Osteoblast (primary cell): ENCODE data around the gene PHF3. TPM values are rescaled to one million over a fixed set of nuclear protein-coding genes. Genes with fewer than 3 reads are reported as not detected.

ENCODE experiments used
- DNase-seq: peaks from one replicate; pipeline ENCODE4 v3.0.0; 2011; ENCODE audit warnings: low spot score, mixed read lengths; ENCODE audit not compliant: insufficient read length; ENCODE audit errors: missing footprints
- H2AFZ ChIP-seq: 2 replicates; pipeline ENCODE4 v1.6.0; 2011; ENCODE audit warnings: mild to moderate bottlenecking, low read length
- H3K27ac ChIP-seq: 2 replicates; pipeline ENCODE4 v1.5.1; 2011; ENCODE audit warnings: mild to moderate bottlenecking, low read depth, low read length, moderate library complexity
- H3K27me3 ChIP-seq: 2 replicates; pipeline ENCODE4 v1.6.0; 2012; ENCODE audit warnings: mild to moderate bottlenecking, control low read depth, inconsistent platforms, low read length, moderate library complexity; ENCODE audit not compliant: insufficient read depth
- H3K36me3 ChIP-seq: 2 replicates; pipeline ENCODE4 v1.5.1; 2011; ENCODE audit warnings: mild to moderate bottlenecking, low read length, control low read depth, moderate library complexity; ENCODE audit not compliant: insufficient read depth
- H3K4me1 ChIP-seq: 2 replicates; pipeline ENCODE4 v1.5.1; 2011; ENCODE audit warnings: mild to moderate bottlenecking, low read length, control low read depth, moderate library complexity; ENCODE audit not compliant: insufficient read depth
- H3K4me2 ChIP-seq: 2 replicates; pipeline ENCODE4 v1.6.0; 2011; ENCODE audit warnings: mild to moderate bottlenecking, low read length; ENCODE audit not compliant: insufficient read depth
- H3K4me3 ChIP-seq: fragments of 200-600 bp; sonication (generic); 3 replicates; pipeline ENCODE4 v1.5.1; 2012; ENCODE audit warnings: mild to moderate bottlenecking, low read length, inconsistent platforms; ENCODE audit not compliant: insufficient read depth
- H3K79me2 ChIP-seq: 2 replicates; pipeline ENCODE4 v1.6.0; 2012; ENCODE audit warnings: mild to moderate bottlenecking, low read length, control low read depth, inconsistent platforms; ENCODE audit not compliant: insufficient read depth
- H3K9me3 ChIP-seq: 2 replicates; pipeline ENCODE4 v1.5.1; 2011; ENCODE audit warnings: low read depth, low read length, control low read depth
- H4K20me1 ChIP-seq: 2 replicates; pipeline ENCODE4 v1.6.0; 2012; ENCODE audit warnings: mild to moderate bottlenecking, low read length, control low read depth; ENCODE audit not compliant: insufficient read depth
- total RNA-seq: library from RNA; depleted of rRNA; stranded (reverse); fragments of >200 nt; gene quantifications from 2 replicates; pipeline ENCODE4 v1.2.3, GENCODE V29; 2012
- TF ChIP-seq, protein P1 (sequence below): IDR thresholded peaks from 2 replicates; pipeline ENCODE4 v1.5.1; 2011; ENCODE audit warnings: mild to moderate bottlenecking, low read depth, low read length, moderate library complexity; ENCODE audit errors: extremely low read depth

Gene PHF3
- total RNA-seq, 1 donor: 76.7 TPM

DNA sequence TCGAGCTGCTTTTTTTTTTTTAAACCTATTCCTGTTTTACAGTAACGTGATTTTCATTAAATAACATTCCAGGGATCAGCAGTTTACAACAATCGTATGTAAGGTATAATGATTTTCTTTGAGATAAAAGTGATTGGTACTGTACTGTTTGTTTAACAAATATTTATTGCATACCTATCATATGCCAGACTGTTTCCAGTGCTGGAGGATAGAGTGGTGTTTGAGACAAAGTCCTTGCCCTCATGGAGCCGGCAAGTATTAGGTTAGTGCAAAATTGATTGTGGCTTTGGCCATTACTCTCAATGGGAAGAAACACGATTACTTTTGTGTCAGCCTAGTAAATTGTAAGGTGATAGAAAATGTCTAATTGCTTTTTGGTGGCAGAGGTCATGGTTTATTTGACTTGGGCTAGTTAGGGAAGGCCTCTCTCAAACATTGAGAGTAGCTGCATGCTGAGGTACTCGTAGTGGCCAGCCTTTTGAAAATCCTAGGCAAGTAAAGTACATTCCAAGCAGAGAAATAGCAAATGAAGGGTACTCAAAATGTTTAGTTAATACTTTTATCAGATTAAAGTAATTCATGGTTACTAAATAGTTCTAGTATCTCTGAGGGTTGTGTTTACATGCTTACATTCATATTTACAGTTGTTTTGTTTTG lies 35.6 kb downstream of the PHF3 start:
- H2AFZ ChIP-seq: no peak overlapping the region
- H3K36me3 ChIP-seq: no peaks in the 10 kb centered on the region
- no peak for DNase-seq
- no peaks in the 10 kb centered on the region for H3K27me3 ChIP-seq
- H3K4me2 ChIP-seq: no peak overlapping the region
- TF ChIP-seq, protein P1, sequence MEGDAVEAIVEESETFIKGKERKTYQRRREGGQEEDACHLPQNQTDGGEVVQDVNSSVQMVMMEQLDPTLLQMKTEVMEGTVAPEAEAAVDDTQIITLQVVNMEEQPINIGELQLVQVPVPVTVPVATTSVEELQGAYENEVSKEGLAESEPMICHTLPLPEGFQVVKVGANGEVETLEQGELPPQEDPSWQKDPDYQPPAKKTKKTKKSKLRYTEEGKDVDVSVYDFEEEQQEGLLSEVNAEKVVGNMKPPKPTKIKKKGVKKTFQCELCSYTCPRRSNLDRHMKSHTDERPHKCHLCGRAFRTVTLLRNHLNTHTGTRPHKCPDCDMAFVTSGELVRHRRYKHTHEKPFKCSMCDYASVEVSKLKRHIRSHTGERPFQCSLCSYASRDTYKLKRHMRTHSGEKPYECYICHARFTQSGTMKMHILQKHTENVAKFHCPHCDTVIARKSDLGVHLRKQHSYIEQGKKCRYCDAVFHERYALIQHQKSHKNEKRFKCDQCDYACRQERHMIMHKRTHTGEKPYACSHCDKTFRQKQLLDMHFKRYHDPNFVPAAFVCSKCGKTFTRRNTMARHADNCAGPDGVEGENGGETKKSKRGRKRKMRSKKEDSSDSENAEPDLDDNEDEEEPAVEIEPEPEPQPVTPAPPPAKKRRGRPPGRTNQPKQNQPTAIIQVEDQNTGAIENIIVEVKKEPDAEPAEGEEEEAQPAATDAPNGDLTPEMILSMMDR: no peak
- H3K9me3 ChIP-seq: no peaks in the 10 kb centered on the region
- peaks cover 28% of the 10 kb centered on the region for H4K20me1 ChIP-seq
- no peak overlapping the region for H3K27ac ChIP-seq
- H3K4me3 ChIP-seq: no peak overlapping the region
- no peaks in the 10 kb centered on the region for H3K4me1 ChIP-seq
- peaks cover 76% of the 10 kb centered on the region for H3K79me2 ChIP-seq

DNA sequence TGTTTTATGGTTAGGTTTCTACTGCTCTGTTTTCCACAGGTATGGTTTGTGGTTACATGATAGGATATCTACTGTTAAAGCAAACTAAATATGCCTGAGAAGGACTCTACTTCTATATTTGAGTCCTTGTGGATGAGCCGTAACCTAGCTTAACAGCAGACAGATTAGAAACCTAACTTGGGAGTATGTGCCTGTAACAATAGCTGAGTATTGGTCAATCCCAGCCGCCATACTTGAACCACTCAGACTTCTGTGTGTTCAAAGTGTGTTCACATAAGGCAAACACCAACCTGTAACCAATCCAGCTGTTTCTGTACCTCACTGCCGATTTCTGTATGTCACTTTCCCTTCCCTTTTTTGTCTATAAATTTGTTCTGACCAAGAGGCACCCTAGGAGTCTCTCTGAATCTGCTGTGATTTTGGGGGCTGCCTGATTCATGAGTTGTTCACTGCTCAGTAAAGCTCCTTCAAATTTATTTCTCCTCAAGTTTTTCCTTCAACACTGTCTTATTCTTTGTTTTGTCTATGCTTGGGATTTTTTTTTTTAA lies 37.1 kb downstream of the PHF3 start:
- no peaks in the 10 kb centered on the region for H3K4me1 ChIP-seq
- DNase-seq: no peak
- H3K27ac ChIP-seq: no peak overlapping the region
- H3K4me2 ChIP-seq: no peak overlapping the region
- H2AFZ ChIP-seq: no peak overlapping the region
- TF ChIP-seq, protein P1: no peak
- H3K36me3 ChIP-seq: no peaks in the 10 kb centered on the region
- H3K27me3 ChIP-seq: no peaks in the 10 kb centered on the region
- H3K79me2 ChIP-seq: peaks cover 79% of the 10 kb centered on the region
- H3K4me3 ChIP-seq: no peak overlapping the region
- peaks cover 35% of the 10 kb centered on the region for H4K20me1 ChIP-seq
- no peaks in the 10 kb centered on the region for H3K9me3 ChIP-seq

DNA sequence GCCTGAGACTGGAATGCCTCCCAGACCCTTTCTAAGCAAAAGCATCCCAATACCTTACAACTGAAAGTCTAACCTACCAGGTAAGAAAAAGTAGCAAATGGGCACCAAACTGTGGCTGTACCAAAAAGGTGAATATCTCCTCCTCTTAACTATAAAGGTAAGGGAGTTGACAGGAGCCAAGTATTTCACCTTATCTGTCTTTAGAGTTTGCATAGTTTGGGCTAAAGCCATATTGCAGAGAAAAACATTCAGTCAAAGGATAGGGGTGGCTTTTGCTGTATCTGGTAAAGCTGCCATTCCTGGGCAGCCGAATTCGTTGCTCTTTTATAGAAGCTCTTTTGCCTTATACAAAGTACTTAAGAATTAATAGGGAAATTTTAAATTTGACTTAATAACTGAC lies 38.1 kb downstream of the PHF3 start:
- peaks cover 77% of the 10 kb centered on the region for H3K79me2 ChIP-seq

DNA sequence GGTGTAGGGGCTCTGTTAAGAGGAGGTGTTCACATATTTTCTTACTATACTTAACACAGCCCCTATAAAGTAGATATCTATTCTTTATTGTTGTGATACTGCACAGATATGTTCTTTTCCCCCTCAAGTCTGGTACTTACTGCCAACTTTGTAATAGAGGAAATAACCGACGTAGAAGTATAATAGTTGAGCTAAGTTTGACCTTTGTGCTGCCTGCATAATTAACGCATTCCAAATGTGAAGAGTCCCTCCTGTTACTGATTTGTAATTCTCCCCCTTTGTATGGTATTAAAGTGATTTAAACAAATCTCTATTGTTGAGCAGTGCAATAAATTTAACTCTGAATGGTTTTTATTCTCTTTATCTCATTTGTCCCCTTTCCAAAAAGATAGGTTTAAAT lies 39.0 kb downstream of the PHF3 start:
- no peak overlapping the region for H2AFZ ChIP-seq
- TF ChIP-seq, protein P1: no peak
- H3K4me2 ChIP-seq: no peak overlapping the region
- H3K27ac ChIP-seq: no peak overlapping the region
- H3K79me2 ChIP-seq: peaks cover 77% of the 10 kb centered on the region
- no peaks in the 10 kb centered on the region for H3K27me3 ChIP-seq
- H3K36me3 ChIP-seq: no peaks in the 10 kb centered on the region
- H3K9me3 ChIP-seq: no peaks in the 10 kb centered on the region
- H4K20me1 ChIP-seq: peaks cover 32% of the 10 kb centered on the region
- DNase-seq: no peak
- H3K4me3 ChIP-seq: no peak overlapping the region
- H3K4me1 ChIP-seq: no peaks in the 10 kb centered on the region

More for the DNA sequence above, 38.1 kb downstream of the PHF3 start:
- Histone ChIP-seq H3K36me3 (no peaks in the 10 kb centered on the region), H3K4me1 (no peaks in the 10 kb centered on the region), H3K4me2 (no peak overlapping the region), H3K27ac (no peak overlapping the region), H4K20me1 (peaks cover 34% of the 10 kb centered on the region), H3K27me3 (no peaks in the 10 kb centered on the region), H3K9me3 (no peaks in the 10 kb centered on the region), H2AFZ (no peak overlapping the region), H3K4me3 (no peak overlapping the region)
- TF ChIP-seq, protein P1: no peak
- DNase-seq: no peak
